NK-92 (cell line): Measurements from ENCODE around the gene RPS6KA5.
"Not testable (repeated sequence)": the region's sequence is repeated elsewhere in the genome, so short reads cannot be mapped to it uniquely, and the experiment has no call there.

Experiments used
- DNase-seq: peaks from one replicate; lab custom pipeline; 2025; ENCODE audit not compliant: unreplicated experiment; lab: John Stamatoyannopoulos, UW

RPS6KA5 gene

DNA sequence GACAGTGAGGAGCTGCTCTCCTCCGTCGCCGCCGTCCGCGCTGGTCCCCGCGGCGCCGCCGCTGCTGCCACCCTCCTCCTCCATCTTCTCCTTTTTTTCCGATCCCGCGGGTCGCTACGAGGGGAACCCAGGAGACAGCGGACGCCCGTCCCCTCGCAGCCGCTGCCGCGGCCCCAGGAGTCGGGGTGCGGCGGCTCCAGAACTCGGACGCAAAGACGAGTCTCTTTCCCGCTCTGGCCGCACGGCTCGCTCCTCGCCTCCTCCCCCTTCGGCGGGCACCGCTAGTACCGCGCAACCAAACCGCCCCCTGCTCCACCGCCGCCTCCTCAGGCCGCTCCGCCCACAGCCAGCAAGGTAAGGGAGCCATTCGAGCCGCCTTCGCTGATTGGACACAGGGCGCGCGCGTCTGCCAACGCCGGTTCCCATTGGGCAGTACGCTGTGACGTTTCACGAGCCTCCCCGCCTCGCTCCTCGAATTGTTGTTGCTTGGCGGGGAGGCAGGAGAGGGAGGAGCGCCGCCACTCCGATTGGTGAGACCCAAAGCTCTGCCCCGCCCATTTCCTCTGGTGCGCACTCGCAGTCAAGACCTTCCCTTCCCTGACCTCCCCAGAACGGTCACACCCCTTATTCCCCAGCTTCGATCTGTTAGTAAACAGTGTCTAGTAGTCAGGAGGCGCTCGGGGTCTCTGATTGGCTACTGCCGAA lies at the start of gene RPS6KA5:
RPS6KA5 (minus strand) TSS at position 291 of the 705 bp plus-strand sequence; CDS start at position 84, 207 bp downstream.
- DNase-seq: peak; percentile 97

DNA sequence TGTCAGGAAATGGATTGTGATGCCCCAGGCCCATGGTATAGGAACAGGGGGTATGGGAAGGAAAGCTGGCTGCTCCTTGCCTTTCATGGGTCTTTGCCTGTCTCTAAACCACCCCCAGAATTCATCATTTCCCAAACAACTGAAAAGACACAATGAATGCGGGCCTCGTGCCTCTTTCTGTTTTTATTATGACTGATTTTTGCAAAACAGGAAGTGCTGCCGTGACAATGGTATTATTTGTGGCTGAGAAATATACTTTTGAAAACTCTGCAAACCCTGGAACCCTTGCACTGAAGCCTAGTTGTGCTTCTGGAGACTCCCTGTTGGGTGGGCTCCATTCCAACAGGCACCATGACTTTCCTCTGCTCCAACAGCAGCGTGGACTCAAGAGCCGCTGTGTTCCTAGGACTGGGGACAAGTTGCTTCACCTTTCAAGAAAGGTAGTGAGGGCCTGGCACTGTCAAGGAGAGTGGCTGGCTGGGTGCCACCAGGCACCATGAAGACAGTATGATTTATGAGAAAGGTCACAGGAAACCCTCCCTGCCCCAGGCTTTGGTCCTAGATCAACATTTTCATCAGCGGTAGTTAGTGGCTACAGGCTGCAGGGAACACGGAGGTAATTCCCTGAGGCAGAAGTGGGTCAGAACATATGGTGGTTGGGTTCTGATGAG lies 48.6 kb upstream of the RPS6KA5 start:
- no peak for DNase-seq

DNA sequence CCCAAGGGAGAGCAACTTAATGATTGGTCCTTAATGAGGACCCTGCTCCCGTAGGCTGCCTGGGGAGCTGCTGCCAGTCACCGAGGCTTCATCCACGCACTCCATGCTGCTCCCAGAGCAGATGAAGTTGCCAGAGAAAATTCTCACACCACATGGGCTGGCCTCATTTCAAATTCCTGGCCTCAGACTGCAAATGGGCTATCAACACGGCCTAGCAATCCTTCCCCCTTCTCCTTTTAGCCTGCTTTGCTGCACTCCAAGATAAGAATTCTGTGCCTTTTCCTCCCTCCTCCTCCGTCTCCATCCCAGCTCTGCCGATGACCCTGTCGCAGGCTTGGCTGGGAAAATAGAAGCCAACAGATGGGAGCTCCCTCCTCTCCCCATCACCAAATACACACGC lies 42.7 kb upstream of the RPS6KA5 start:
- DNase-seq: no peak

DNA sequence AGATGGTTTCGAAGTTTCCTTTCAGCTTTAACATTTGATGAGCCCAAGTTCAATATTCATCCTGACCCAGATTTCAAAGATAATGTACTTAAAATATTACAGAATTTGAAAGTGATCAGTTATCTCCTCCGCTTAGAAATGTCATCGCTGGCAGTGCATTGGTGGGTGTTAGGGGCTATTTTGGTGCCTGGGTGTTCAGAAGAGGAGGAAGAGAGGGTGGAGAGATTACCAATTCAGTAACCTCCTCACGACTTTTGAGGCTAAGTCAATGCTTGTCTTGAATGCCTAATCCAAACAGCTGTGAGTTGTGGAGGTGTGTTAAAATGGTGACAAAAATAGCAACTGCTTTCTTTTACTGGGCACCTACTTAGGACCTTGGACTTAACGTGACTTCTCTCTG lies 39.7 kb upstream of the RPS6KA5 start:
- no peak for DNase-seq

DNA sequence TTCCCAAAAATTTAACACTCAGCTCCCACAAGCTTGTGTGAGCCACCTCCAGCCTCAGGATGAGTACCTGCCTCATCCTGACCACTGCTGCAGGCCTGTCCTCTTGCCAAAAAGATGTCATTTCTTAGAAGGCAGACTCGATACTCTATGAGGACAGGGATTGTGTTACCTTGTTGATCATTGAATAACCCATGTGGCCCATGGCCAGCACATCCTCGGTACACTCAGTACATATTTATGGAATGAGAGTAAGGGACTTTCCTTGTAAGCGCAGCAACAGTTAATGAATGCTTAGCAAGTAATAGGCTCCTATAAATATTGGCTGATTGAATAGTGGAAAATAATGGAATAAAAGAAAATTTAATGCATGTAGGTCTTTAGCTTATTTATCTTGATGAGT lies 38.1 kb upstream of the RPS6KA5 start:
- DNase-seq: no peak

DNA sequence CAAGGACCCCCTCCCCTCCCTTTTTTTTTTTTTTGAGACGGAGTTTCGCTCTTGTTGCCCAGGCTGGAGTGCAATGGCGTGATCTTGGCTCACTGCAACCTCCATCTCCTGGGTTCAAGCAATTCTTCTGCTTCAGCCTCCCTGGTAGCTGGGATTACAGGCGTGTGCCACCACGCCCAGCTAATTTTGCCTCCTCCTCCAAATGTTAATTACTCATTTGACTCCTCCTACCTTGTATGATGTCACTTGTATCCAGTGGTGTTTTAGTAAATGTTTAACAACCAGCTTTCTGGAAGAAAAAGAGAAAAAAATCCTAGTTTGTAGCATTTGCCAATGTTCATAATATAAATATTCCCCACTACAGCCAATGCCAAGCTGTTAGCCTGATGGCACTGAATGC lies 37.2 kb upstream of the RPS6KA5 start:
- not testable (repeated sequence) for DNase-seq

DNA sequence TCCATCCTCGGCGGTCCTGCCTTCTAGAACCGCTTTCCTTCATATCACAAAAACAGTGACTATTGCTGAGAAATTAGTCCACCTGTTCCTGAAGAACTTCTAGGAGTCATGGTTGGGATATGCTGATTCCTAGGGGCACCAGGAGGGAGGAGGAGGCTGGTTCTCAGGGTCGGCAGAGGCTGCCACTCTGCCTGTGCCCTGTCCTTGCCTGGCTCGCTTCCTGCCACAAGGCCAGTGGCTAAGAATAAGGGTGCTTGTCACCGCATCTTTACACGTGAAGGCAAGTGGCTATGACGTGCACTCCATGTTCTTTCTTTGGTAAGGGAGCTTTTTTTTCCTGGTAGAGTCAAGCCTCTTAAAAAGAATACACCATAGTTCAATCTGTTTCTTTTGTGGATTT lies 34.7 kb upstream of the RPS6KA5 start:
- DNase-seq: no peak

DNA sequence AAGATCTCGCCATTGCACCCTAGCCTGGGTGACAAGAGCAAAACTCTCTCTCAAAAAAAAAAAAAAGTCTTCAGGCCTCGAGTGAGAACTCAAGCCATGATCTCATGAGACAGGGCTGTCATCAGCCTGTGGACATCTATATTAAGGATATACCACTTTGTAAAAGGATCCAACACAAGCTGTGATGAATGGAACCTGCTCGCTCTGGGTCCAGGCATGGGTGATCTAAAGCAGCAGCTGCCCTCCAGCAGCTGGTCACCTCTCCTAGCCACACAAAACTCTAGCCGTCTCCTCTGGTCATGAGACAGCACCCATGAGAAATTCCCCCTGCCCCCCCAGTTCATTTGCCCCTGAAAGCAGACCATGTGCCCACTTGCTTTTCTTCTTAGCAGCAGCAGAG lies 34.3 kb upstream of the RPS6KA5 start:
- DNase-seq: no peak

DNA sequence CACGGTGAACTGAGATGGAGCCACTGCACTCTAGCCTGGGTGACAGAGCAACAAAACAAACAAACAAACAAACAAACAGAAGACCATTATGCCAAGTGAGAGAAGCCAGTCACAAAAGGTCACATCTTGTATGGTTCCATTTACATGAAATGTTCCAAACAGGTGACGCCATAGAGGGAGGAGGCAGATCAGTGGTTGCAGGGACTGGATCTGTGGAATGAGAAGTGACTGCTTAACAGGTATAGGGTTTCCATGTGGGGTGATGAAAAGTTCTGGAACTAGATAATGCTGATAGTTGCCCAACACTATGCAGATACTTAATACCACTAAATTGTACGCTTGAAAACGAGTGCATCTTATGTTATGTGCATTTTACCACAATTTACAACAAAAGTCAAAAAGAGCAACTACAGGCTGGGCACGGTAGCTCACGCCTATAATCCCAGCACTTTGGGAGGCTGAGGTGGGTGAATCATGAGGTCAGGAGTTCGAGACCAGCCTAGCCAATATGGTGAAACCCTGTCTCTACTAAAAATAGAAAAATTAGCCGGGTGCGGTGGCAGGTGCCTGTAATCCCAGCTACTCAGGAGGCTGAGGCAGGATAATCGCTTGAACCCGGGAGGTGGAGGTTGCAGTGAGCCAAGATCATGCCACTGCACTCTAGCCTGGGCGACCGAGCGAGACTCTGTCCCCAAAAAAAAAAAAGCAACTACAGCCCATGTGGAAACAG lies 33.5 kb upstream of the RPS6KA5 start:
- DNase-seq: not testable (repeated sequence)

DNA sequence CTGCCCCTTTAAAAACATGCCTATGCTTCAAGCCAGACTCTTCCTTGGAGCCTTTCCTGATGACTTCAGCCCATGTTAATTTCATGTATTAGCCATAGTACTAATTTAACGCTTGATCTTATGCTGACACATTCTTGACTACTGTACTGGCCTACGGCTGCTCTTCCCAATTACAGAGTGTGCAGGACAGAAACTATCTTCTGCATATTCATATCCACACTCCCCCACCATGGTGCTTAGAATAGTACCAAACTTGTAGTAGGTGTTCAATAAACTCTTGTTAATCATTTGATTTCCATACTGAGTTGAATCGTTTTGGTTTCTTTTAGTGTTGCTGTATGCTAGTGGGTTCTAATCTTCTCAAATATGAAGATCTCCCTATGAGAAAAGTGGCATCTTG lies 31.6 kb upstream of the RPS6KA5 start:
- no peak for DNase-seq

DNA sequence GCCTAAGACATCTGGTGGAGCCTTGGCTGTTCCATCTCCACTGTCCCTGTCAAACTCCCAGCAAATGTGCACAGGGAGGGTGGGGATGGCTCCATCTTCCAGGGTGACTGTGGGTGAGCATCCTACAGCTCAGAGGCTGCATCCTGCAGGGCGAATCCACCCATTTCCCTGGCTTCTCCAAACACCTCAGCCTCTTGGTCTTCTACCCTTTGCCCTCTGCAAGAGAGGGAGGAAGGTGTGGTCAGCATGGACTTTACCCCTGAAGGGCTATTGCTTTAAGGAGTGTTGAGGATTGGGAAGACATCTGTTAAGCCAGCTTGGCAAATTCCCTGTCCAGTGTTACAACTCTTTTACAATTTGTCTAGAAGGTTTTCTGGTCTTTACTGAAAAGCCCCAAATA lies 30.3 kb upstream of the RPS6KA5 start:
- DNase-seq: no peak

DNA sequence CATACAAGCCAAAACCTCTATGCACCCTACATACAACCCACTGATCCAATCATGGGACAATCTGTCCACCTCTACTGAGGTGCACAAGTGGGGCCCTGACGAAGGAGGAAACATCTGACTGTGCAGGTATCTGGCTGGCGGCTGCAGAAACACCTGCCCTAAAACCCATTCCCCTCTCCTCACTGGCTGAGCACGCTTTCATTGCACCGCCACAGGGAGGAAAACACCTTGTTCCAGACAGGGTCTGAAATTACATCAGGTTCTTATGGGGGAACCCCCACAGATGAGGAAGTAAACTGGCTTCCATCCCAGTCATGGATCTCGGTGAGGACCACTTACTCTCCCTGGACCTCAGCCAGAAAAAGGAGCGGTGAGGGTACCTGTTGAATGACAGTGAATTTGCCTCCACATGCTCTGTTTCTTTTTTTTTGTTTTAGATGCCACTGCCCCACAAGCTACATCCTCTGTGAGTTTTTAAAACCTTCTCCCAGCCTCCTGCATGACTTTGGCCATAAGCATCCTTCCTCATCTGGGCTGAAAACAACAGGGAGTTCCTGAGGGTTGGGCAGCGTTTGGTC lies 29.6 kb upstream of the RPS6KA5 start:
- DNase-seq: no peak

DNA sequence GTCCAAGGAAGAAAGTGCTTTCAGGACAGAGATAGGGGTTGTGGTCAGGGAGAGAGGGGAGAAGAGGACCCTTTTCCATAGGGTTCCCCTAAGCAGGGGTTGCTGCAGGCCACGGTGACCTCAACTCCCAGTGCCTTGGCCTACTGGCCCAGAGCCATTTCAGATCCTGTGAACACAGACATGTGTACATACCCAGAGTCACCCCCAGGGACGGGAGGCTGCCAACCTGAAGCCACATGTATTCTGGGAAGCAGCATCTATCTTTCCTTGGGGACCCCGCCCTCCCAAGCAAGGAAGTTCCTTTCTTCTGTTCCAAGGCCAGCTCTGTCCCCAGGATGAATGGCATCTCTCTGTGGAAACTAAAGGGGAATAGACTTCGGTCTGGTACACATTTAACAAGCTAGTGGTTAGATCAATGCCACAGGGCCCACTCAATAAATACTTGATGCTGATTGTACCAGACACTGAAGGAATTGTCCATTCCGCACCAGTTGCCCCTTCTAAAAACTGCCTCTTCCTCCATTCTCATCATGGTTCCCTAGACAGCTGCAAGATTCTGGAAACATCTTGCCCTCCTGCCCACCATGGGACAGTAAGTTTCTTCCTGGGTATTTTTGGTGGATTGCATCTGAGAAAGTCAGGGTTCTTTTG lies 28.3 kb upstream of the RPS6KA5 start:
- no peak for DNase-seq

DNA sequence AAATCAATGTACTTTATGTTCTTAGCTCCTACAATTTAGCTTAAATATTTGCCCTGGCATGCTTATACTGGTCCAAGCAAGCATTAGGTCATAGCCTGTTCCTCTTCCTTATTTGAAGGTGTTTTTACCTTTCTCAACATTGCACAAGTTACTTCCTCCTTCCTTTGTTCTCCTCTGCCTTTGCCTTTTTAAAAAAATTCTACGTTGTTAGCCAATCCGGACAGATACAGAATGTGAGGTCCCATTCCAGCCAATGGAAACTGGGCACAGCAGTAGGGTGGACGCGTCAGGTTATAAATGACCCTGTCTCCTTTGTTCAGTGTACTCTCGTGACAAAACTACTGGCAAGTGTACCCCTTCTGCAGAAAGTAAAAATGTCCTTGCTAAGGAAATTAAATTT lies 27.0 kb upstream of the RPS6KA5 start:
- DNase-seq: not testable (repeated sequence)

DNA sequence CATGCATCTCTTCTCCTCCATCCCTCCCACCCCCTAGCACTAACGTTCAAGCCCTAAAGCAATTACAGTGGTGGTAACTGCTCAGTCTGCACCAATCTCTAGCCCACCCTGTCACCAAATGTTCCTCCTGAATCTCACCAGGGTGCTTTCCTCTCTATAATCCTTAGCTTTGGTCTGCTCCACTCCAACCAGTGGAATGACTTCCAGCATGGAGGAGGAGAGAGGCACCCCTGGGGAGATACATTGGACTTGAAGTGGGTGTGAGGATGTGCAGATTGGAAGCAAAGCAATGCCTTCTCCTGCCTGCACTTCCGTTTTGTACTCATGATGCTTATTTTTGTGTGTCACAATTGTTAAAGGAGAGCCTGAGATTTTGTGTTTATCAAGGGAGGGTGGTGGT lies 24.1 kb upstream of the RPS6KA5 start:
- no peak for DNase-seq

DNA sequence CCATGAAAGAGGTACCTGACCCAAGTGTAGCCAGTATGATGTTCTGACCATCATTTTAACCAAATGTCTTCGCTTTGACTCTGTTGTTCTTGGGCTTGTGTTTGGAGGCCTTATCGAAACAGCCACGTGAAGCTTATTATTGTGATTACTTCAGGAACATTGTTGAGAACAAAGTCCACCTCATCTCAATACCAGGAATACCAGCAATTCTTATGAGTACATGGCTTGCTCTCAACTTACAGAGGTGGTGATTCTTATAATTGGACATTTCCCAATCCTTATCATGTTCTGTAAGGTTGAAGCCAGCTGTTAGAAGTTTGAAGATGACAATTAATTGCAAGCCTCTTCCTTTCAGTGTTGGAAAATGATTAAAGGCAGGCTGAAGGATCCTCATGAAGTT lies 21.8 kb upstream of the RPS6KA5 start:
- DNase-seq: no peak

DNA sequence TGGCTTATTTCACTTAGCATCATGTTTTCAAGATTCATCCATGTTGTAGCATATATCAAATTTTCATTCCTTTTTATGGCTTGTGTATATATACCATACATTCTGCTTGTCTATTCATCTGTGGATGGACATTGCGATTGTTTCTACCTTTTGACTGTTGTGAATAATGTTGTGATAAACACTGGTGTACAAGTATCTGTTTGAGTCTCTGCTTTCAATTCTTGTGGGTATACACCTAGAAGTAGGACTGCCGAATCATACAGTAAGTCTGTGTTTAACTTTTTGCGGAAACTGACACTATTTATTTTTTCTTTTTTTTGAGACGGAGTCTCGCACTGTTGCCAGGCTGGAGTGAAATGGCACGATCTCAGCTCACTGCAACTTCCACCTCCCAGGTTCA lies 19.6 kb upstream of the RPS6KA5 start:
- DNase-seq: no peak

DNA sequence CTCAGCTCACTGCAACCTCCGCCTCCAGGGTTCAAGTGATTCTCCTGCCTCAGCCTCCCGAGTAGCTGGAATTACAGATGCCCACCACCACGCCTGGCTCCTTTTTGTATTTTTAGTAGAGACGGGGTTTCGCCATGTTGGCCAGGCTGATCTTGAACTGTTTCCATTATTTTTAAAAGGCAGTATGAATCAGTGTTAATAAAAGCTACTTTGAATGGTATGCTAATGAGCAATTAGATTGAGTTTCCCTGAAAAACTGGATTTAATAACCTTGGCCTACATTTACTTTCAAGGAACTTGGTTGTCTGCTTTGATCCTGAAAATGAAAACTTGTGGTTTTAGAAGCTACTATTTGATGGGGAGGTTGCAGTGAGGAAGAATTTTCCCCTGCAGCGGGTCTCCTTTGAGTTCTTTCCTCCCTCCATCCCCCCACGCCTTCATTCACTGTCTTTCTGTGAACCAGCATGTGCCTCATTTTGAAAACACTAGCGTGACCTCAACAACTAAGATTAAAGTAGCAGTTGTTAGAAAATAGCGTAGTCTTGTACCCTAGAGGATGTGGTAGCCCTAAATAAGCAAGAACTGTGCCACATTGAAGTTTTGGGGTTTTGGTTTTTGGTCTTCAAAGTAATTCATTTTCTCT lies 17.8 kb upstream of the RPS6KA5 start:
- DNase-seq: no peak

DNA sequence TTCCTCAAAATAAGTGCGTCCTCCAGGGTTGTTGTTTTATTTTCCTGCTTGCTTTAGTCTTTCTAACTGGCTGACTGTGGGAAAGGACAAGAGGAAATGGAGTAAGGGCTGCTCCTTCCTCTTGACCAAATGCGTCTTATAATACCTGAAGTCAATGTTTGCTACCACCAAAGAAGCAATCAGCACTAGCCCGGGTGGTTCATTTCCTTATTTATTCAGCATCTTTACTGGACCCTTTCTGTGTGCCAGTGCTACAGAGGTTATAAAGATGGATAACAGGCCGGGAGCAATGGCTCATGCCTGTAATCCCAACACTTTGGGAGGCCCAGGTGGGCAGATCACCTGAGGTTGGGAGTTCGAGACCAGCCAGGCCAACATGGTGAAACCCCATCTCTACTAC lies 15.1 kb upstream of the RPS6KA5 start:
- DNase-seq: no peak

DNA sequence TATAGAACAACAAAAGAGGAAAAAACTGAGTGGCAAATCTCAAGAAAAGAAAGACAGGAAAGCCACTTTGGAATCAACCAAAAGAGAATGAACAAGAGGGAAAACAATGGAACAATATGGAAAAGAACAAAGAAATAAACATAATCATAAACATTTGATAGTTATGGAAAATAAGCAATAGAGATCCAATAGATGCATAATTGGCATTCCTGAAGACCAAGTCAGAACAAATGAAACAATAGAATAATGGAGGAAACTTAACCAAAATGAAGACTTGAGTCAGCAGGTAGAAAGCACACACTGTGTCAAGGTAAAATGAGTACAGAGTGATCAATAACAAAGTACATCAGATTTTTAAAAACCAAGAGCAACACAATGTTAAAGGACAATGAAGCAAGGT lies 10.1 kb upstream of the RPS6KA5 start:
- no peak for DNase-seq

DNA sequence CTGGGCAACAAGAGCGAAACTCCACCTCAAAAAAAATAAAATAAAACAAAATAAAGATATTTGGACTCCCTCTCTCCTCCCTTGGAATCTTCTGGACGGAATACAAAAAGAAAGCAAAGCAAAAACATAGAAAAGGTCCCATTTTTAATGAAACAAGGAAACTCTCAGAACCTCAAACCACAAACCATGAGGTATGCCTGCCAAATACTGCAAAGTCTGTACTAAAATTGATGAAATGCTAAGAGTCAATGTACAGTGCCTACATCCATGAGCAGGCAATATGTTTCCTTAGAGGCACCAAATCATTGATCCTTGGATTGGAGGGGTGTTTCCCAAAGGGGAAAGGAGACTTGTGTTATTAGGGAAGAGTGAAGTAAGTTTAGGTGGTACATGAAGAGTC lies 8.2 kb upstream of the RPS6KA5 start:
- no peak for DNase-seq
